Measurements from ENCODE around the gene CFAP97D1.

DNA sequence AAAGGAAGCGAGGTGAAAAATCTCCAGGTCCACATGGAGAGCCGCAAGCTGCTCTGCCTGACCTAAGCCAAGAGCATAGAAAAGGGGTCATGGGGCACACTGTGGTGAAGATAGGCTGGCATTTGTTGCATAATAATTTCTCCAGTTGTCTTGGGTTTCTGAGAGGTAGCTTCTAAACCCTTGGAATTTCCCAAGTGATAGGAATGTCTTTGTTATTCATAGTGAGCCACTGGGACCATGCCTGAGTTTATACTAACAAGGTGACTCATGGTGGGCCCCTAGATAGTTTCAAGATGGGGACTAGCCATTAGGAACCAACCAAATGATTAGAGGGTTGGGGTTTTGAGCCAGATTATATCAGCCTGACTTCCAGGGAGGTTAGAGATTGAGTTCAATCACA lies 47.3 kb upstream of the CFAP97D1 start:
- TF ChIP-seq, protein P1, sequence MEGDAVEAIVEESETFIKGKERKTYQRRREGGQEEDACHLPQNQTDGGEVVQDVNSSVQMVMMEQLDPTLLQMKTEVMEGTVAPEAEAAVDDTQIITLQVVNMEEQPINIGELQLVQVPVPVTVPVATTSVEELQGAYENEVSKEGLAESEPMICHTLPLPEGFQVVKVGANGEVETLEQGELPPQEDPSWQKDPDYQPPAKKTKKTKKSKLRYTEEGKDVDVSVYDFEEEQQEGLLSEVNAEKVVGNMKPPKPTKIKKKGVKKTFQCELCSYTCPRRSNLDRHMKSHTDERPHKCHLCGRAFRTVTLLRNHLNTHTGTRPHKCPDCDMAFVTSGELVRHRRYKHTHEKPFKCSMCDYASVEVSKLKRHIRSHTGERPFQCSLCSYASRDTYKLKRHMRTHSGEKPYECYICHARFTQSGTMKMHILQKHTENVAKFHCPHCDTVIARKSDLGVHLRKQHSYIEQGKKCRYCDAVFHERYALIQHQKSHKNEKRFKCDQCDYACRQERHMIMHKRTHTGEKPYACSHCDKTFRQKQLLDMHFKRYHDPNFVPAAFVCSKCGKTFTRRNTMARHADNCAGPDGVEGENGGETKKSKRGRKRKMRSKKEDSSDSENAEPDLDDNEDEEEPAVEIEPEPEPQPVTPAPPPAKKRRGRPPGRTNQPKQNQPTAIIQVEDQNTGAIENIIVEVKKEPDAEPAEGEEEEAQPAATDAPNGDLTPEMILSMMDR (IDR thresholded peaks at IDR 0.05), result no peak
- TF ChIP-seq POLR2A (IDR thresholded peaks at IDR 0.05), result no peak
- no peak for TF ChIP-seq EP300 (IDR thresholded peaks at IDR 0.05)
